ENCODE data around the gene VAMP2.
"Not testable (repeated sequence)": the region's sequence is repeated elsewhere in the genome, so short reads cannot be mapped to it uniquely, and the experiment has no call there.

VAMP2 gene

DNA sequence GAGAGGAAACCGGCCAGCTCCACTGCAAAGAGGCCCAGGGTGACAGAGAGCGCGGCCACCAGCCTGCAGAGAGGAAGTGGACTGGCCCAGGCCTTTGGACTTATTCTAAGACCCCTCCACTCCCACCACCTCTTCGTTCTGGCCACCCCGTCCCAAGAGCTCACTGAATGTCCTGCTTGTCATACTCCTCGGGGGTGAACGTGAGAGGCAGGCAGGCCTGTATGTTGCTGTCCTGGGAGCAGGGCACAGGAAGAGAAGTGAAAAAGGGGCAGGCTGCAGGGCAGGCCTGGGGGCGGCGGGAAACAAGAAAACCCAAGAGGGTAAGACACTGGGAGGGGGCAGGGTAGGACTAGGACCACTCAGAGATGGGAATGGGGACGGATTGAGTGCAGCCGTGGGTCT is 13.0 kb upstream of the VAMP2 start:
- no peak for DNase-seq

DNA sequence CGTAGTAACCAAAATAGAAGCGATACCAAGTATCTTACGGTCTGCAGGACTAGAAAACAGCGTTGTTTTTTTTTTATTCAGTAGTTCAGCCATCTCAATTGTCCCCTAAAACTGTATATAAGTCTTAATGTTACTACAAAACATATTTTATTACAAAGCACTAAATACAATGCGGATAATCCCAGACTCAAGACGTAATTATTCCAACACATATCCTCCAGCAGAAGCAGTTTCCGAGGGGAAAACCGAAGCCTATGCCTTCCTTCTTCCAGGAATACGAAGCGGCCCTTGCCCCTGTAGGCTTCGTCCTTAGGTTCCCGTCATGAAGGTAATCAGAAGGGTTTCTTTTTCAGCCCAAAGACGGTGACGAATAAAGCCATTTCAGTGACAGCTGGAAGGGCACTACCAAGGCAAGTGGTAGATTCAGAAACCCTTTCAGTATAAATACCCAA is 11.1 kb upstream of the VAMP2 start:
- no peak for DNase-seq

DNA sequence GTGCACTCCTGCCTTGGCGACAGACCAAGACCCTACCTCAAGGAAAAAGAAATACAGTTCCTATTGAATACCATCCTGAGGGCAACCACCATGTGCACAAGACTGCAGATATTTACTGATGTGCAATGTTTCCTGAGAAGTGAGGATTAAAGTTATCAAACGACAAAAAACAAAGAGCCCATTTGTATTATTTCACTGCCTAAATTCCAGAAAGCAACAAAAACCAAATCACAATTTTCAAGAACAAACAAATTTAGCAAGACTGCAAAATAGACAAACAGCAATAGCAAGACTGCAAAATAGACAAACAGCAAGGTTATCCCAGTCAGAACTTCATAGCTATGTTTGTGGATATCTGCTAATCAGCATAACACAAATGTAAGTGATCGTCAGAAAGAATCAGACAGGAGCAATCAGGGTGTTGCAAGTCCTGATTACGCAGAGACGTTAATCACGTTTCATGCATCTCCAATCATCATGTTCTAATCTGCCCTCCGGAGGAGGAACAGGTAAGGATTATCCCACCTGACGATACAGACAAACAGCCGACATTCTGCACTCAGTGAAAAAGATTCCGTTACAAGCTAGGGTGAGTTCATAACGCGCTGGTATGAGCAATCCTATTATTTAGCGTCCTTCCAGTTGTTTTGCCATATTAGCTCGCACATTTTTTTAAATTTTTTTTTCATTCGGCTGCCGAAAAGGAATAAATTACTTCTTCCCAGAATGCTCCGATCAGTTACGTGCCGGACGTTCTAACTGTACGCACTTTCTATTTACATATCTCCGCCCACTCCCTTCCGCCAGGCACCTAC is 10.5 kb upstream of the VAMP2 start:
- peak; percentile 73 for DNase-seq

DNA sequence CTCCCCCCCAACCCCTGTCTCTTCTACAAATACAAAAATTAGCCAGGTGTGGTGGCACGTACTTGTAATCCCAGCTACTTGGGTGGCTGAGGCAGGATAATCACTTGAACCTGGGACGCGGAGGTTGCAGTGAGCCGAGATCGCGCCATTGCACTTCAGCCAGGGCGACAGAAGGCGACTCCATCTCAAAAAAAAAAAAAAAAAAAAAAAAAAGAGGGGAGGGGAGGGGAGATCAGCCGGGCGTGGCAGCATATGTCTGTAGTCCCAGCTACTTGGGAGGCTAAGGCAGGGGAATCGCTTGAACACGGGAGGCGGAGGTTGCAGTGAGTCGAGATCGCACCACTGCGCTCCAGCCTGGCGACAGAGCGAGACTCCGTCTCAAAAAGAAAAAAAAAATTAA is 7.4 kb upstream of the VAMP2 start:
- not testable (repeated sequence) for DNase-seq

DNA sequence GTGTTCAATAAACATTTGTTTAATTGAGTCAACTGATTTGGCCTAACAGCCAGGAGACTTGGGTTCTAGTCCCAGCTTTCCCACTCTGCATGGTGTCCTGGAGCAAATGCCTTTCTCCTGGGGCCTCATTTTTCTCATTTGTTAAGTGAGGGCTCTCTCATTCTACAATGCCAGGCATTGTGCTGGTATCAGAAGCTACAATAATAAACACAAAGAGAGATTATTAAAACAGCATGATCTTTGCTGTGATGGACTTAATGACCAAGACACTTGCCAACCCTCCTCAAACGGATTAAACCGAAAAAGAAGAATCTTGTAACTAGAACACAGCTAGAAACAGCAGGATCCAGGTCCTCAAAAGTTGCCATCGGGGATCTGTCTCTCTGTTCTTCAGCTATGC is 4.8 kb upstream of the VAMP2 start:
- no peak for DNase-seq

DNA sequence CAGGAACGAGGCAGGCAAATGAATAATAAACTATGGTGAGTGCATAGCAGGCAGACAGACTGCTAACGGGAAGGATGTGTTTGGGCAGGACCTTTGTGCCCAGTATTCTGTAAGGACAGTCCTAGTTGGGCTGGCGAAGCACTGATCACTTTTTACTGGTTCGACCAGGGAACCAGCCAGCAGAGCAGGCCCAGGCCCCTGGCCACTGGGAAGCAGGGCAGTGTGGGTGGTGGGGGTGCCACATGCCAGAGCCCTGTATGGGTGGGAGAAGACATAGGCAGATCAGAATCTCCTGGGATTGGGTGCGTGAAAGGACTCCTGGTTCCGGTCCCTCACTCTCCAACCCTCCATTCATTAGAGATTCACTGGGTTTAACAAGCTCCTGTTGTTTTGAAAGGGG is 4.0 kb upstream of the VAMP2 start:
- DNase-seq, result no peak

DNA sequence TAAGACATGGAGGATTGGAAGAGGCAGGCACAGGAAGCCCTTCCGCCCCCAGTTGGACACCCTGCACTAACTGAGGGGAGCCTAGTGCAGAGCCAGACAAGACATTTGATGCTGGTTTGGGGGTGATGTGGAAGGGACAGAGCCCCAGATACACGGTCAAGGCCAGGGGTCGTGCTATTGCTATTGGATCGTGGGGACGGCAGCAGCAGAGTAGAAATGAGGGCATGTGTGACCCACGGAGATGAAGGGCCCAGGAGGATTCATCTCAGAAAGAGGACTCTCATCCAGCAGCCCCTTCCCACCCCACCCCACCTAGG is 2.0 kb upstream of the VAMP2 start:
- no peak for DNase-seq

DNA sequence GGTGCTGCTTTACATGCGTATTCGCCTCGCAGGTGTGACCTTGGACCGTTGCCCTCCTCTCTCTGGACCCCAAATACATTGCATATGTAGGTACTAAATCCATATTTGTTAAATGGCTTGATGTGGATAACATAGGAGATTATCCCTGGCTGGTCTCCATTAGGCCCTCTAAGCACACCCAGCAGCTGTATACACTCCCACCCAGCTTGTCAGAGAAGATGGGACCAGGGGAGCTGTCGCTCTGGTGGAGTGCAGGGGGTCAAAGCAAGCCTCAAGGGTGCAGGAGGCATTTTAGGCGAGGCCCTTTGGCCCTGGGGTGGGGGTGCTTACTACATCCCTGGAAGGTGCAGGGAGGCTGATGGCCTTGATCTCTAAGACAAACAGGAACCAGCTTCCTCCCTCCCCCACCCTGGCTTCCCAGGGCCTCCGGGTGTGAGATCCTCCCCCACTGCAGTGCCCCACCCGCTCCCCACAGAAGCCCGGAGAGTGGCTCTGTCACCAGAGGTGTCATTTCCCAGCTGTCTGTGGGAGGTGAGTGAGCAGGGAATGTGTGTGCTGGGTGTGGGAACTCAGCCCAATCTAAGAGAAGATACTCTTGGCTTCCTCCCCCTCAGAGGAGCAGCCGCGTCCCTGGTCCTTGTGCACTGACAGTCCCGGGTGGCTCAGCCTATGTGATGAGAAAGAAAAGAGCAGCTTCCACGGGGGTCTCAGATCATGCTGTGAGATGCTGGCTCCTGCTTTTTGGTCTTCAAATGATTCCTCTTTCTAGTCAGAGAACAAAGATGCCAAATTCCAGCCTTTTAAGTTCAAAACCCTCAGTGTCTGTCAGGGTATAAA is 1.4 kb upstream of the VAMP2 start:
- no peak for DNase-seq

DNA sequence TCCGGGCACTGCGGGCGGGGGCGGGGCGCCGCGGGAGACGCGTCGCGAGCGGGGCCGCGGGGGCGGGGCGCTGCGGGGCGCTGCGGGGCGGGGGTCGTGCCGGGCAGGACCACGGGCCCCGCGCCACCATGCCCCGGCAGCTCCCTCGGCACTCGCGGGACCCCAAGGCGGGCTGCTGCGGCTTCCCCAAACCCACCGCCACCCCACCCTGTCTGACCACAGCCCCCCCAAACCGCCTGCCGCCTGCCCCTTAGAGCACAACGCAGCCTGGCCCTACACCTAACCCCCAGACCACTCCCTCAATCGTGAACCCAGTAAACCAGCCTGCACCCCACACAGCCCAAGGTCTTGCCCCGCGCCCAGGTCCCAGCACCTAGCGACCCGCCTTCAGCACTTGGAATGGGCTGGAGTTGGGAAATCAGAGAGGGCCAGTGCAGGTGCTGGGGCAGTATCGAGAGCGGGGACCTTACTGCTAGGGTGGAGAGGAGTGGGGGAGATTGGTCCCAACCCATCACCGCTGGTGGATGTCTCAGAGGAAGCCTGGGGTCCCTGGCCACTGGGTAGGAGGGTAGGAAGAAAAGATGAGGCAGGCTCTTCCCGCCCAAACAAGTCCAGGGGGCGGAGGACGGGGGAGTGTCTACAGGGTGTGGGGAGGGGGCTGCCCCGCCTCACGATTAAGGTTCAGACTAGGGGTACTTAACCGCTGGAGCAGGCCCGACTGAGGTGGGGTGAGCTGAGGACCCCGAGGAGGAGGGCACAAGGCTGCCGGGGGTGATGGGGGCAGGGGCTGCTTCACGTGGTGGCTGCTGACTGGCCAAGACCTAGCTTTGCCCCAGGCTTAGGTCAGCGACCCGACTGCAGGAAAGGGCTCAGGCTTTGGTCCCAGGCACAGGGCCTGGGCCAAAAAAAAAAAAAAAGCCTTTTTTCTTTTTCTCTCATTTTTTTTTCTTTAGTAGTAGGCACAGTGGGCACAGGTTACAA is 539 bp upstream of the VAMP2 start:
- DNase-seq, result no peak

DNA sequence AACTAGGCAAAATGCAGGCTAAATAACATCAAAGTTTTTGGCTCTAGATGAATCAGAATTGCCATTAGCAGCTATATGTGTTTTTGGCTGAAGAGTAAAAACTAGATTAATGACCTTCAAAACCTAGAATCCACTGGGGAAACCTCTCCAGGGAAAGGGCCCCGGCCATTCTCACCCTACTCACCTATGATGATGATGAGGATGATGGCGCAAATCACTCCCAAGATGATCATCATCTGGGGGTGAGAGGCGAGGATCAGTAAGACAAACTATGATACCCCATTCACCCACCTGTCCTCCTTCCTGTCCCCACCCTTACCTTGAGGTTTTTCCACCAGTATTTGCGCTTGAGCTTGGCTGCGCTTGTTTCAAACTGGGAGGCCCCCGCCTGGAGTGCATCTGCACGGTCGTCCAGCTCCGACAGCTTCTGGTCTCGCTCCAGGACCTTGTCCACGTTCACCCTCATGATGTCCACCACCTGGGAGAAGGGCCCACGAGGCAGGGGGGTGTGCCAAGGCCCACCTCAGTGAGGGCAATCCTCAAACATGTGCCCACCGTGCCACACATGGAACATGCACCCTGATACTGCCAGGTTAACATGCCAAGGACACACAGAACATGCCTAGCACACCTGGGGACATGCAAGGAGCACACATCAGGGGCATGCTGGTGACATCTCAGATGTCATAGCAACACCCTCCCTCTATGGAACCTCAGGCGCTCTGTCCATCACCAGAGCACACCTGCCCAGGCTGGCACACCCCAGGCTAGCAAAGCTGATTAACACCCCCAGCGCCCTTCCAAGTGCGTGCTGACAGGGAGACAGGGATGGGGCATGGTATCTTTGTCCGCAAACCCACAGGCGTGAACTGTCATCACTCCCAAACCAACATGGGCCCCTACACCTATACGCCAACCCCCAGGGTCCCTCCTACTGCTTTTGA is 1.2 kb downstream of the VAMP2 start:
- DNase-seq, result no peak

DNA sequence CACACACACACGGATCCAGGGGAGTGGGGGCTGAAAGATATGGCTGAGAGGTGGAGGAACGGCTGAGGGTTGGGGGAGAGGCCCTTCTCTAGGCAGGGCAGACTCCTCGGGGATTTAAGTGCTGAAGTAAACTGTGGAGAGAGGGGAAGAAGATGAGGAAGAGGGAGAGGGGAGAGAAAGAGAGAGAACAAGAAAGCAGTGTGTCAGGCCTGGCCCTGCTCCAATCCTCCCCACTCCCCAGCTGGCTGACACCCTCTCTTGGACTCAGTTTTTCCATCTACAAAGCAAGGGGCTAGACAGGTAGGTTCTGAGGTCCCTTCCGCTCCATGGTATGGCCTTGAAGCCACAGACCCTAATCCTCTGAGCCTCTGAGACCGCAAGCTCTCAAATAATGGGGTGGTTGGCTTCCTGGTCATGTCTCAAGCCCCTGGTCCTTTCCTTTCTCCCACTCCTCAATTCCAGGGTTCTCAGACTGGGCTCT is 2.0 kb downstream of the VAMP2 start:
- no peak for DNase-seq

DNA sequence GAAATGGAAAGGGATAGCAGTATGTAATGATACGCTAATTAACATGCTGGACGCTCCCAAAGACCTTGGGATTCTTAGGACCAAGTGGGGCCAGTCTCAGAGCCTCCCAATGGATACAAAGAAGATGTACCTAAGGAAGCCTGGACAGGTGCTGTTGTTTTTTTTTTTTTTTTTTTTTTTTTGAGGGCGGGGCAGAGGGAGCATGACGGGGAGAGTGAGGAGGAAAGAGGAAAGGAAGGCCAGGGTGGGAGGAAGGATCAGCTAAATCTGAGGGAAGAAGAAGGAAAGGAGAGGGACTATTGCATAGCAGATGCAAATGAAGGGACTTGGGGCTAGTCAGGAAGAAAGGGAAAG is 2.5 kb downstream of the VAMP2 start:
- DNase-seq, result no peak

DNA sequence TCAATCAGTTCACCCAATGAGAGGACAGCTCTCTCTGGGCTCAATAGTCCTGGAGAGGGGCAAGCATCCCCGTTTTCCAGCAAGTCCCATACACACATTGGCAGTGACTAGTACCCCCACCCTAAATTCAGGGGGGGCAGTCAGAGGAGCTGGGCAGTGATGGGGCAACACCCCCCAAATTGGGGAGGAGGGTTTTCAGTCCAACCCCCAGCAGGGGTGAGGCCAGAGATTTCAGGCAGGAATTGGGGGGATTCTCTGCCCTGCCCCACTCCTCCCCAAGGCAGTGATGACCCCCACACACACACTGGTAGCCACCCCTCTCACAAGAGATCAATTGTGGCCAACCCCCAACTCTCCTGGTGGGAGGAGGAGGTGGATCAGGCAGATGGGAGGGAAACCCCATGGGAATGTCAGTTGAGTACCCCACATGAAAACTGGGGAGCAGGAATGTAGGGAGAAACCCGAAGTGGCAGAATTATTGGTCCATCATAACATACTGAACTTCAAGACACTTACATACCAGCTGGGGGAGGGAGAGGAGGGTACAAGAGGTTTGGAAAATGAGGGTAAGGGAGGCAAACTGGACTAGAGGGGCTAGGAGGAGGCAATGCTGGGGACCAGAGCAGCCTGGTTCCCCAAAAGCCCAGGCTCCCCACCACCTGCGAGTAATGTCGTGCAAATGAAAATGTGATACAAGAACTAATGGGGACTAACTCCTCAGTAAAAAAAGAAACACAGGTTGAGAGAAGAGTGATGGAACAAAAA is 3.1 kb downstream of the VAMP2 start:
- no peak for DNase-seq

DNA sequence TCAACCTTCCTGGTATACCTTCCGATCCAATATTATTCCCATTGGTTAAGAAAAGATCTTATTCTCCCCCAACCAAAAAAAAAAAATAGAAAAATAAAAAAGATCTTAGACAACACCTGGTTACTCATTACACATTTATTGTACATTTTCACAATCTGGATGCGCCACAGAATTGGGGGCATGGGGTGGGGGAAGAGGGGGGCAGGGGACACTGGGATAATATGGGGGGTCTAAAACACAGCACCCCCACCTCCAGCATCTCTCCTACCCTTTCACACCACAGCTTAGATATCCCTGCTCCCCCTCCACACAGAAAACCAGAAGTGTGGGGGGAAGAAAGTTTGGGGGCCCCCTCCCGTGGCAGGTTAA is 3.7 kb downstream of the VAMP2 start:
- DNase-seq, result no peak

DNA sequence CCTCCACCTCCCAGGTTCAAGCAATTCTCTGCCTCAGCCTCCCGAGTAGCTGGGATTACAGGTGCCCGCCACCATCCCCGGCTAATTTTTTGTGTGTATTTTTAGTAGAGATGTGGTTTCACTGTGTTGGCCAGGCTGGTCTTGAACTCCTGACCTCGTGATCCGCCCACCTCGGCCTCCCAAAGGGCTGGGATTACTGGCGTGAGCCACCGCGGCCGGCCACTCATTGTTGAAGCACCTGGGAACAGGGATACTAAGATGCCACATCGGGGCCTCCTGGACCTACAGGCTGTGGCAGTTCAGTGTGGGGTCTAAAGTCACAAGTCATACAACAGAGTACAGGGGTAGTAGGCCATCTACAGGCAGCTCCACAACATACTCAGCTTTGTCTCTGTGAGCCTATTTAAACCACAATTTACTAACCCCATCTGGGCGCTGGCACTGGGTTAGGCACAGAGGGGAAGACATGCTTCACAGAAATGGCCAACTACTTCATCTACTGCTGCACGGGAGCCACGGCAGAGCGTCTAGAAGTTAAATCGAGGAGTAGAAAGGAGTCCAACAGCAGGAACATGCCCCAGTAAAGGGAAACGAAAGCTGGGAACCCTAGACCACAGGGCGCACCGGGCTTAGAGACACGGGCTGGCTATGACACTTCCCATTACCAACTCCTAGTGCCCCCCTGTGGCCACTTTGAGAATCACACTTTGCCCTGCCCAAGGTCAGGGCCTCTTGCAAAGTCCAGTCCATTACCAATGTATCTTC is 4.3 kb downstream of the VAMP2 start:
- peak; percentile 85 for DNase-seq

DNA sequence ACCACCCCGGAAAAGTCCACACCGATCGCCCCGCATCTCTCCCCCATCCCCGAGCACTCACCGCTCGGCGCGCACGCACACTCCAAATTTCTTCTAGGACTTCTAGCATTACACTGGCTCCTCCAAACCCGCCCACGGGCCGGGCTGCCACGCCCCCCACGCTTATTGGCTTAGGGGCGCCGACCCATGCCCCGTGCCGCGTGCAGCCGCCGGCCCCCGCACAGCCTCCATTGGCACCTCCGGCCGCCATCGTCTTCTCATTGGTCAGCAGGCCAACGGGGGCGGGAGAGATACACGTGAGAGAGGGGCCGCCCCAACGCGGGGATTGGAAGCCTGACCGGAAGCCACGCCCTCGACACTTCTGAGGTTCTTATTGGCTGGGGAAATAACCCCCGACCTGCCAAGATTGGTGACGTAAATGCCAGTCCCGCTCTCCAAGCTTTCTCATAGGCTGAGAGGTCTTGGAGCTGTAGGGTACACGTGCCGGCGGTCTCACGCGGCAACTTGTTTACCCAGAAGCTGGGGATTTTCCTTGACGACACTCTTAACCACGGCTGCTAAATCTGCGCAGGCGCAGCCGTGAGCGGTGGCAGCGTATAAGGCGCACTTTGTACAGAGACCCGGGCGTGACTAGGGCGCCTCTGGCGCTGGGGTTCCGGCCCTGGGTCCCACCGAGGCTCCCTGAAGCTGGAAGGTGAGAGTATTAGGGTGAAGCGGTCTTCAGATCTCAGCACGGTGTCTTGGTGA is 6.3 kb downstream of the VAMP2 start:
- DNase-seq, result peak; percentile 100

DNA sequence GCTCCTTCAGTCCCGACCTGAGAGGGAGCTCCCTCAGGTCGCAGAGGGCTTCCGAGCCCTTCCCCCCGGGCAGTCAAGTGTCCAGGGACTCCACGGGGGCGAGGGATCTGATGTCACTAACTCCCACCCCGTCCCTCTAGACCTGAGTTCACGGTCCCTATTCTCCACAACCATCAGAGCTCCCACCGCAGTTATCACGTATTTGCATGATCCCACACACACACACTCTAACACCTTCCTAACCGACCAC is 6.8 kb downstream of the VAMP2 start:
- DNase-seq, result no peak

DNA sequence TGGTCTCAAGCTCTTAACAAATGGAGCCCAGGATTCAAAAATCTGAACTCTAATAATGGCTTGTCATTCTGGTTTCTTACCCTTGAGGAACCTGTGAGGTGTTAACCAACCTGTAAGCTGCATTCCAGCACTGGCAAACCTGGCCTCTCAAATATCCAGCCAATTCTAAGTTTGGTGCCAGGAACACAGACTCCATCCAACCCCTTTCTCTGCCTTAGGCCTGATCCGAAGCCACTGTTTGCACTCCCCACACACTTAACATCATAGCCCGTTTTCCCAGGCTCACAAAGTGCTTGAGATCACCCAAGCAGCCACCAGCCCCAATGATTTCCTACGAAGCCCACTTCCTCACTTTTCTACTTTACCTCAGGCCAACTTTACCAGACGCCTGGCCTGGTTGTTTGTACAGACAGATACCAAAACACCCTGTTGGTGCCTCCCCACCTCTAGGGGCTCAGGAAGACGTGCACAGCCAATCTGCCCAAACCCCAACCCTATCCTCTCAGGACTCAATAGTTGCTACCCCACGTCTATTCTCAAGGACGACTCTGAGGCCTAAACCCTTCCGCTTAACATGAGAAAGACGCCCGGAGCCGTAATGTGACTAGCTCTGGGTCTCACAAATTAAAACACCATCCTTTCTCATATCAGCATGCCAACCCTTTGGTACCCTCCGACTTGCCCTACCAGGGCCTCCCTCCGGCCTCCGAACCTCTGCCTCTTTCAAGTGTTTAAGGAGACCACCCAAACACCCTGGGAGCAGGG is 7.3 kb downstream of the VAMP2 start:
- no peak for DNase-seq

DNA sequence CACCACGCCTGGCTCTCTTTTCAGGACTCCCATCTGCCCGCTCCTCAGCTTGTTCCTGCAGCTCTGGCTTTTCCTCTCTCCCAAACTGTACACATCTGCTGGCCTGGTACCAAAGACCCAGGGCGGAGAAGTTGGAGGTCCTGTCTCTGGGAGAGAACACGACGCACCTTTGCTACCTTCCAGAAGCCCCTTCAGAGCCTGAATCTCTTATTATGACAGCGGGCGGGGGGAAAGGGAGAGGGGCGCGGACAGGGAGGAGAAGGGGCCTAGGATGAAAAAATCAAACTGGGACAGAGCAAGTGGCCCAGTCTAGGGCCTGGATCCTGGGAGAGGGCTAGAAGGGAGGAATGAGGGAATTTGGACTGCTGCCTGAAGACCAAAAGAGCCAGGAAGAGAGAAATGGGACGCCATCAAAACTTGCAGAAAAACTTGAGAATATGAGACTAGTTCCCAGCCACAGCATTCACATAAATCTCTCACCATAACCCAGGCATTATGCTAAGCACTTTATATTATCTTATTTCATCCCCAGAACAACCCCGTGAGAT is 8.1 kb downstream of the VAMP2 start:
- DNase-seq, result no peak

Measured in activated T-cell treated with anti-CD3 and anti-CD28 coated beads for 4 hours (primary cell).